Measurements from ENCODE around the gene TCHP. TPM values are rescaled to one million over a fixed set of nuclear protein-coding genes. Genes with fewer than 3 reads are reported as not detected.

Gene TCHP
- total and polyA plus RNA-seq, 7 experiments from 2014 or later, result 10.1 to 40.0 (median 29.8) TPM

- POLR2A ChIA-PET, result no interaction called here
- Histone ChIP-seq H3K27me3 (ENCODE audit: control insufficient read depth in 2 of 2, insufficient read depth in 2 of 2, low read length in 2 of 2) (no peaks in the 10 kb centered on the region), H3K9me3 (ENCODE audit: control insufficient read depth in 2 of 3, low read length in 3 of 3) (no peaks in the 10 kb centered on the region), H3K27ac (ENCODE audit: low read depth, low read length) (no peak overlapping the region), H3K36me3 (ENCODE audit: control insufficient read depth in 2 of 3, insufficient read depth in 3 of 3, low read length in 3 of 3) (peaks cover 20 to 64% (median 36%) of the 10 kb centered on the region in 3 experiments), H3K4me3 (ENCODE audit: low read length) (no peak overlapping the region), H3K4me1 (ENCODE audit: control insufficient read depth in 2 of 2, insufficient read depth in 2 of 2, low read length in 2 of 2) (peaks cover 0 to 17% of the 10 kb centered on the region in 2 donors)
- Mint-ChIP-seq H3K9me3 (peaks cover 0 to 1% (median 0%) of the 10 kb centered on the region in 11 donors), H3K4me1 (peaks cover 25 to 46% (median 35%) of the 10 kb centered on the region in 7 donors), H3K27ac (peak overlapping the region in 3 of 9 donors; percentile 21 to 46 (median 32)), H3K36me3 (peaks cover 30 to 58% (median 41%) of the 10 kb centered on the region in 5 donors), H3K27me3 (no peaks in the 10 kb centered on the region), H3K4me3 (no peak overlapping the region)
- ATAC-seq (no peak), DNase-seq (no peak)
- intact Hi-C loops (cut with micrococcal nuclease), result no loop called here
- CTCF ChIA-PET, result no interaction called here
These were observed 50.6 kb downstream of the TCHP start for GRCh38 chr12:109950625-109951024.

- CTCF ChIA-PET, result interaction anchor here (0.6 kb wide), 1 partner anchor 83 kb away, joined by 4 read pairs; no protein-coding TSS in a partner anchor
These were observed 51.1 kb downstream of the TCHP start for GRCh38 chr12:109951136-109951535.

GRCh38 chr12:109951751-109952150 is 51.7 kb downstream of the TCHP start:
- ATAC-seq (no peak), DNase-seq (no peak)
- Histone ChIP-seq H3K27ac (ENCODE audit: low read depth, low read length) (no peak overlapping the region), H3K4me3 (ENCODE audit: low read length) (no peak overlapping the region), H3K9me3 (ENCODE audit: control insufficient read depth in 2 of 3, low read length in 3 of 3) (no peaks in the 10 kb centered on the region), H3K4me1 (ENCODE audit: control insufficient read depth in 2 of 2, insufficient read depth in 2 of 2, low read length in 2 of 2) (peaks cover 0 to 13% of the 10 kb centered on the region in 2 donors), H3K27me3 (ENCODE audit: control insufficient read depth in 2 of 2, insufficient read depth in 2 of 2, low read length in 2 of 2) (no peaks in the 10 kb centered on the region), H3K36me3 (ENCODE audit: control insufficient read depth in 2 of 3, insufficient read depth in 3 of 3, low read length in 3 of 3) (peaks cover 23 to 68% (median 36%) of the 10 kb centered on the region in 3 experiments)
- ChIA-PET CTCF (interaction anchor here (1.3 kb wide), 1 partner anchor 99 kb away, joined by 3 read pairs; no protein-coding TSS in a partner anchor), POLR2A (interaction anchor here (0.7 kb wide), 1 partner anchor 94 kb away, joined by 3 read pairs; no protein-coding TSS in a partner anchor)
- Mint-ChIP-seq H3K36me3 (peaks cover 27 to 60% (median 41%) of the 10 kb centered on the region in 5 donors), H3K9me3 (peaks cover 0 to 1% (median 0%) of the 10 kb centered on the region in 11 donors), H3K27ac (peak overlapping the region in 4 of 9 donors; percentile 17 to 91 (median 22)), H3K4me1 (peaks cover 18 to 40% (median 27%) of the 10 kb centered on the region in 7 donors), H3K4me3 (no peak overlapping the region), H3K27me3 (no peaks in the 10 kb centered on the region)
- intact Hi-C loops (cut with micrococcal nuclease), result no loop called here

More at GRCh38 chr12:109951136-109951535, 51.1 kb downstream of the TCHP start:
- Histone ChIP-seq H3K4me3 (ENCODE audit: low read length) (no peak overlapping the region), H3K27me3 (ENCODE audit: control insufficient read depth in 2 of 2, insufficient read depth in 2 of 2, low read length in 2 of 2) (no peaks in the 10 kb centered on the region), H3K27ac (ENCODE audit: low read depth, low read length) (no peak overlapping the region), H3K36me3 (ENCODE audit: control insufficient read depth in 2 of 3, insufficient read depth in 3 of 3, low read length in 3 of 3) (peaks cover 21 to 66% (median 36%) of the 10 kb centered on the region in 3 experiments), H3K4me1 (ENCODE audit: control insufficient read depth in 2 of 2, insufficient read depth in 2 of 2, low read length in 2 of 2) (peaks cover 0 to 17% of the 10 kb centered on the region in 2 donors), H3K9me3 (ENCODE audit: control insufficient read depth in 2 of 3, low read length in 3 of 3) (no peaks in the 10 kb centered on the region)
- Mint-ChIP-seq H3K27ac (peak overlapping the region in 5 of 9 donors; percentile 0 to 32 (median 17)), H3K27me3 (no peaks in the 10 kb centered on the region), H3K36me3 (peaks cover 30 to 59% (median 42%) of the 10 kb centered on the region in 5 donors), H3K4me3 (no peak overlapping the region), H3K9me3 (peaks cover 0 to 1% (median 0%) of the 10 kb centered on the region in 11 donors), H3K4me1 (peaks cover 24 to 46% (median 34%) of the 10 kb centered on the region in 7 donors)
- DNase-seq, result no peak
- intact Hi-C loops (cut with micrococcal nuclease), result no loop called here
- POLR2A ChIA-PET, result no interaction called here
- no peak for ATAC-seq

- CTCF ChIA-PET, result interaction anchor here (1.1 to 1.3 kb wide), 2 partner anchors 99 to 107 kb away, joined by 3 read pairs; no protein-coding TSS in a partner anchor
- peaks cover 12 to 34% (median 22%) of the 10 kb centered on the region in 7 donors for H3K4me1 Mint-ChIP-seq
- H3K9me3 ChIP-seq (ENCODE audit: control insufficient read depth in 2 of 3, low read length in 3 of 3), result no peaks in the 10 kb centered on the region
- intact Hi-C loops (cut with micrococcal nuclease), result no loop called here
- peaks cover 0 to 7% of the 10 kb centered on the region in 2 donors for H3K4me1 ChIP-seq (ENCODE audit: control insufficient read depth in 2 of 2, insufficient read depth in 2 of 2, low read length in 2 of 2)
- H3K36me3 Mint-ChIP-seq, result peaks cover 24 to 58% (median 36%) of the 10 kb centered on the region in 5 donors
- H3K27ac Mint-ChIP-seq, result peak overlapping the region in 7 of 9 donors; percentile 1 to 51 (median 19)
- POLR2A ChIA-PET, result interaction anchor here (0.7 kb wide), 1 partner anchor 93 kb away, joined by 3 read pairs; no protein-coding TSS in a partner anchor
- H3K27me3 ChIP-seq (ENCODE audit: control insufficient read depth in 2 of 2, insufficient read depth in 2 of 2, low read length in 2 of 2), result no peaks in the 10 kb centered on the region
- H3K4me3 Mint-ChIP-seq, result no peak overlapping the region
- peak; percentile 38 for ATAC-seq
- peaks cover 0 to 1% (median 0%) of the 10 kb centered on the region in 11 donors for H3K9me3 Mint-ChIP-seq
- DNase-seq, result no peak
- no peak overlapping the region for H3K4me3 ChIP-seq (ENCODE audit: low read length)
- no peak overlapping the region for H3K27ac ChIP-seq (ENCODE audit: low read depth, low read length)
- no peaks in the 10 kb centered on the region for H3K27me3 Mint-ChIP-seq
- H3K36me3 ChIP-seq (ENCODE audit: control insufficient read depth in 2 of 3, insufficient read depth in 3 of 3, low read length in 3 of 3), result peaks cover 23 to 67% (median 36%) of the 10 kb centered on the region in 3 experiments
These were observed 52.2 kb downstream of the TCHP start for GRCh38 chr12:109952160-109952858.

GRCh38 chr12:109952873-109953272 is 52.8 kb downstream of the TCHP start:
- H3K9me3 Mint-ChIP-seq, result peaks cover 0 to 1% (median 0%) of the 10 kb centered on the region in 11 donors
- peaks cover 24 to 54% (median 36%) of the 10 kb centered on the region in 5 donors for H3K36me3 Mint-ChIP-seq
- no peak for ATAC-seq
- H3K4me3 ChIP-seq (ENCODE audit: low read length), result no peak overlapping the region
- no peaks in the 10 kb centered on the region for H3K9me3 ChIP-seq (ENCODE audit: control insufficient read depth in 2 of 3, low read length in 3 of 3)
- no peaks in the 10 kb centered on the region for H3K27me3 Mint-ChIP-seq
- peaks cover 6 to 29% (median 16%) of the 10 kb centered on the region in 7 donors for H3K4me1 Mint-ChIP-seq
- CTCF ChIA-PET, result interaction anchor here (1.1 to 1.3 kb wide), 2 partner anchors 100 to 108 kb away, joined by 3 read pairs; no protein-coding TSS in a partner anchor
- POLR2A ChIA-PET, result no interaction called here
- no peaks in the 10 kb centered on the region for H3K27me3 ChIP-seq (ENCODE audit: control insufficient read depth in 2 of 2, insufficient read depth in 2 of 2, low read length in 2 of 2)
- peaks cover 23 to 64% (median 36%) of the 10 kb centered on the region in 3 experiments for H3K36me3 ChIP-seq (ENCODE audit: control insufficient read depth in 2 of 3, insufficient read depth in 3 of 3, low read length in 3 of 3)
- peaks cover 0 to 1% of the 10 kb centered on the region in 2 donors for H3K4me1 ChIP-seq (ENCODE audit: control insufficient read depth in 2 of 2, insufficient read depth in 2 of 2, low read length in 2 of 2)
- peak overlapping the region in 5 of 9 donors; percentile 13 to 69 (median 26) for H3K27ac Mint-ChIP-seq
- intact Hi-C loops (cut with micrococcal nuclease), result no loop called here
- H3K4me3 Mint-ChIP-seq, result no peak overlapping the region
- H3K27ac ChIP-seq (ENCODE audit: low read depth, low read length), result no peak overlapping the region
- no peak for DNase-seq

- H3K27ac ChIP-seq (ENCODE audit: low read depth, low read length), result no peak overlapping the region
- peak overlapping the region in 4 of 9 donors; percentile 3 to 67 (median 32) for H3K27ac Mint-ChIP-seq
- no peak overlapping the region for H3K4me3 Mint-ChIP-seq
- intact Hi-C loops (cut with micrococcal nuclease), result no loop called here
- DNase-seq (no peak), ATAC-seq (no peak)
- H3K9me3 ChIP-seq (ENCODE audit: control insufficient read depth in 2 of 3, low read length in 3 of 3), result no peaks in the 10 kb centered on the region
- peaks cover 23 to 70% (median 36%) of the 10 kb centered on the region in 3 experiments for H3K36me3 ChIP-seq (ENCODE audit: control insufficient read depth in 2 of 3, insufficient read depth in 3 of 3, low read length in 3 of 3)
- peaks cover 0 to 21% (median 9%) of the 10 kb centered on the region in 7 donors for H3K4me1 Mint-ChIP-seq
- peaks cover 20 to 54% (median 30%) of the 10 kb centered on the region in 5 donors for H3K36me3 Mint-ChIP-seq
- CTCF ChIA-PET, result no interaction called here
- peaks cover 0 to 1% (median 0%) of the 10 kb centered on the region in 11 donors for H3K9me3 Mint-ChIP-seq
- POLR2A ChIA-PET, result no interaction called here
- no peaks in the 10 kb centered on the region for H3K4me1 ChIP-seq (ENCODE audit: control insufficient read depth in 2 of 2, insufficient read depth in 2 of 2, low read length in 2 of 2)
- H3K27me3 Mint-ChIP-seq, result no peaks in the 10 kb centered on the region
- H3K27me3 ChIP-seq (ENCODE audit: control insufficient read depth in 2 of 2, insufficient read depth in 2 of 2, low read length in 2 of 2), result no peaks in the 10 kb centered on the region
- H3K4me3 ChIP-seq (ENCODE audit: low read length), result no peak overlapping the region
These were observed 53.6 kb downstream of the TCHP start for GRCh38 chr12:109953656-109954055.
